Astrocyte (in vitro differentiated cells and primary cell): Measurements from ENCODE around the gene HELQ.

Experiments
- CTCF ChIP-seq: IDR thresholded peaks from 2 replicates; pipeline ENCODE4 v1.5.1; 2011; ENCODE audit warnings: low read depth, mild to moderate bottlenecking, inconsistent platforms, low read length, moderate library complexity; ENCODE audit not compliant: insufficient read depth
- EZH2 ChIP-seq: IDR thresholded peaks from 2 replicates; pipeline ENCODE4 v1.6.1; 2012; ENCODE audit warnings: mild to moderate bottlenecking, low read length, inconsistent platforms; ENCODE audit not compliant: insufficient read depth

GRCh38 chr4:83484500-83485461 is 29.2 kb upstream of the HELQ start, which contains the start of gene ABRAXAS1:
- no peak for TF ChIP-seq CTCF
- no peak for TF ChIP-seq EZH2
